CD14-positive monocyte (primary cell): ENCODE measurements around the gene NRGN. TPM values are rescaled to one million over a fixed set of nuclear protein-coding genes. Genes with fewer than 3 reads are reported as not detected.

Experiments used
- DNase-seq, 3 donors: peaks; one replicate each; pipeline ENCODE4 v3.0.0-alpha.2; 2011 to 2022
- H2AFZ ChIP-seq: 2 replicates; pipeline ENCODE4 v1.6.0; 2012; ENCODE audit warnings: mild to moderate bottlenecking, low read depth, low read length, inconsistent platforms; ENCODE audit not compliant: insufficient read depth, poor library complexity, severe bottlenecking
- H3K27ac ChIP-seq, 2 donors: 1 replicate in 1 of 2; 2 replicates in 1 of 2; pipeline ENCODE4 v1.5.1; 2012 to 2013; ENCODE audit warnings: low read length in 2 of 2, control low read depth in 1 of 2, inconsistent platforms in 1 of 2, low read depth in 1 of 2, mild to moderate bottlenecking in 1 of 2
- H3K27me3 ChIP-seq, 2 donors: one replicate each; pipeline versions ENCODE4 v1.6.0 to v1.6.1; 2011 to 2013; ENCODE audit warnings: low read length in 2 of 2; ENCODE audit not compliant: control insufficient read depth in 2 of 2, insufficient read depth in 2 of 2
- H3K36me3 ChIP-seq, 2 donors: replicated peaks in 1 of 2; 1 replicate in 1 of 2; 2 replicates in 1 of 2; pipeline versions ENCODE4 v1.5.1 to v1.6.1; 2012 to 2013; ENCODE audit warnings: low read length in 2 of 2, control low read depth in 1 of 2, inconsistent platforms in 1 of 2, mild to moderate bottlenecking in 1 of 2; ENCODE audit not compliant: insufficient read depth in 2 of 2, control insufficient read depth in 1 of 2
- H3K4me1 ChIP-seq, 2 donors: 1 replicate in 1 of 2; 2 replicates in 1 of 2; pipeline versions ENCODE4 v1.5.1 to v1.6.1; 2012 to 2013; ENCODE audit warnings: low read length in 2 of 2, control low read depth in 1 of 2, inconsistent platforms in 1 of 2, mild to moderate bottlenecking in 1 of 2, moderate library complexity in 1 of 2; ENCODE audit not compliant: insufficient read depth in 2 of 2, control insufficient read depth in 1 of 2
- H3K4me2 ChIP-seq: replicated peaks from 2 replicates; pipeline ENCODE3; 2012; ENCODE audit warnings: low read length, moderate library complexity, mild to moderate bottlenecking; ENCODE audit not compliant: poor library complexity, severe bottlenecking; ENCODE audit errors: extremely low read depth
- H3K4me3 ChIP-seq, 3 experiments: fragments of 200-600 bp in 1 of 3; sonication (generic) in 1 of 3; replicated peaks in 1 of 3; 1 replicate in 2 of 3; 2 replicates in 1 of 3; pipeline ENCODE4 v1.5.1; 2011 to 2013; ENCODE audit warnings: low read length in 3 of 3, mild to moderate bottlenecking in 3 of 3, control low read depth in 2 of 3, low read depth in 2 of 3, inconsistent platforms in 1 of 3, moderate library complexity in 1 of 3
- H3K79me2 ChIP-seq: 2 replicates; pipeline ENCODE4 v1.6.0; 2012; ENCODE audit warnings: mild to moderate bottlenecking, control low read depth, inconsistent platforms, low read length, moderate library complexity; ENCODE audit not compliant: insufficient read depth
- H3K9ac ChIP-seq: 2 replicates; pipeline ENCODE4 v1.6.0; 2017; ENCODE audit warnings: low read length, mild to moderate bottlenecking; ENCODE audit not compliant: insufficient read depth, poor library complexity, severe bottlenecking
- H3K9me3 ChIP-seq, 2 donors: replicated peaks in 1 of 2; 1 replicate in 1 of 2; 2 replicates in 1 of 2; pipeline versions ENCODE4 v1.5.1 to v1.6.1; 2012 to 2013; ENCODE audit warnings: low read length in 2 of 2, control low read depth in 1 of 2; ENCODE audit not compliant: control insufficient read depth in 1 of 2, insufficient read depth in 1 of 2
- H4K20me1 ChIP-seq: 2 replicates; pipeline ENCODE4 v1.6.0; 2012; ENCODE audit warnings: mild to moderate bottlenecking, low read length, control low read depth, moderate library complexity; ENCODE audit not compliant: insufficient read depth
- H3K27ac Mint-ChIP-seq, 7 donors: one replicate each; pipeline ENCODE4 v1.8.0; 2020; ENCODE audit warnings: mild to moderate bottlenecking in 7 of 7, mixed read lengths in 7 of 7, moderate library complexity in 6 of 7, inconsistent platforms in 2 of 7
- H3K27me3 Mint-ChIP-seq, 3 donors: one replicate each; pipeline ENCODE4 v1.8.0; 2021 to 2022; ENCODE audit warnings: low read depth in 3 of 3, mild to moderate bottlenecking in 3 of 3, mixed read lengths in 3 of 3, moderate library complexity in 3 of 3, inconsistent platforms in 1 of 3
- H3K36me3 Mint-ChIP-seq, 2 donors: one replicate each; pipeline ENCODE4 v1.8.0; 2020; ENCODE audit warnings: mixed read lengths in 2 of 2, inconsistent platforms in 1 of 2, mild to moderate bottlenecking in 1 of 2
- H3K4me1 Mint-ChIP-seq: one replicate; pipeline ENCODE4 v1.8.0; 2020; ENCODE audit warnings: mild to moderate bottlenecking, mixed read lengths
- H3K4me3 Mint-ChIP-seq, 2 donors: one replicate each; pipeline ENCODE4 v1.8.0; 2020; ENCODE audit warnings: mild to moderate bottlenecking in 2 of 2, mixed read lengths in 2 of 2, moderate library complexity in 1 of 2
- H3K9me3 Mint-ChIP-seq, 7 donors: one replicate each; pipeline ENCODE4 v1.8.0; 2020 to 2022; ENCODE audit warnings: mixed read lengths in 7 of 7, mild to moderate bottlenecking in 6 of 7, moderate library complexity in 6 of 7, inconsistent platforms in 2 of 7
- CTCF ChIP-seq: fragments of 200-600 bp; IDR thresholded peaks from one replicate; pipeline ENCODE4 v1.8.0; 2022; ENCODE audit warnings: antibody characterized with exemption, mild to moderate bottlenecking
- WGBS: methylation state at CpG from one replicate; pipeline ENCODE4 v1.1.5; 2013; ENCODE audit warnings: missing lambda C conversion rate; ENCODE audit not compliant: insufficient coverage; 5-methylcytosine and 5-hydroxymethylcytosine counted together
- intact Hi-C, 2 donors: fragments of 100-400 bp; cut with micrococcal nuclease; formaldehyde crosslinking; loops; one replicate each; pipeline versions ENCODE4 v1.15.0 to v1.15.1; 2023
- polyA plus RNA-seq, 3 donors: library from polyadenylated mRNA; depleted of rRNA in 1 of 3; unstranded in 2 of 3; stranded (reverse) in 1 of 3; fragments of 300-500 nt in 2 of 3; fragments of >200 nt in 1 of 3; fragmentation: Illumina TruSeq in 2 of 3; gene quantifications; 1 replicate in 2 of 3; 2 replicates in 1 of 3; pipeline ENCODE4 v1.2.3, GENCODE V29; 2012 to 2021

The NRGN gene
- polyA plus RNA-seq, 3 donors = 17.2 to 125 (median 19.2) TPM

- Histone ChIP-seq H2AFZ (no peak overlapping the region), H3K4me2 (no peak overlapping the region), H3K9me3 (no peaks in the 10 kb centered on the region), H3K27ac (no peak overlapping the region), H4K20me1 (no peaks in the 10 kb centered on the region), H3K27me3 (no peaks in the 10 kb centered on the region), H3K4me1 (no peaks in the 10 kb centered on the region), H3K9ac (no peak overlapping the region), H3K36me3 (peaks cover 0 to 1% of the 10 kb centered on the region in 2 donors), H3K4me3 (no peak overlapping the region), H3K79me2 (no peaks in the 10 kb centered on the region)
- DNase-seq = no peak
- WGBS = no CpG with 5 or more reads among the region's 1 CpG
- Mint-ChIP-seq H3K9me3 (no peaks in the 10 kb centered on the region), H3K27ac (no peak overlapping the region), H3K4me1 (peaks cover 10% of the 10 kb centered on the region), H3K27me3 (peaks cover 0 to 1% (median 0%) of the 10 kb centered on the region in 3 donors), H3K36me3 (peaks cover 17 to 24% of the 10 kb centered on the region in 2 donors), H3K4me3 (no peak overlapping the region)
- intact Hi-C loops = no loop called here
- TF ChIP-seq CTCF = no peak
These were observed 39.8 kb downstream of the NRGN start for GRCh38 chr11:124779568-124779967.

- Histone ChIP-seq H3K27ac (no peak overlapping the region), H2AFZ (no peak overlapping the region), H3K4me3 (no peak overlapping the region), H3K4me1 (no peaks in the 10 kb centered on the region), H3K4me2 (no peak overlapping the region), H3K27me3 (no peaks in the 10 kb centered on the region), H3K79me2 (peaks cover 5% of the 10 kb centered on the region), H3K9me3 (no peaks in the 10 kb centered on the region), H3K9ac (no peak overlapping the region), H3K36me3 (no peaks in the 10 kb centered on the region), H4K20me1 (peaks cover 21% of the 10 kb centered on the region)
- intact Hi-C loops = no loop called here
- Mint-ChIP-seq H3K27ac (no peak overlapping the region), H3K36me3 (peaks cover 10 to 13% of the 10 kb centered on the region in 2 donors), H3K27me3 (peaks cover 0 to 1% (median 0%) of the 10 kb centered on the region in 3 donors), H3K4me3 (no peak overlapping the region), H3K9me3 (no peaks in the 10 kb centered on the region), H3K4me1 (no peaks in the 10 kb centered on the region)
- WGBS = 93% methylated on average over 3 of the region's 4 CpGs
- TF ChIP-seq CTCF = no peak
- no peak for DNase-seq
These were observed 43.3 kb downstream of the NRGN start for GRCh38 chr11:124783002-124783401.
